K562 (cell line): ENCODE measurements around the gene CMSS1. TPM values are rescaled to one million over a fixed set of nuclear protein-coding genes. Genes with fewer than 3 reads are reported as not detected.
A peak's percentile ranks its signal among the peaks of the same experiment; 100 is the strongest.

ENCODE experiments used
- BDP1 ChIP-seq: IDR thresholded peaks from 3 replicates; pipeline ENCODE4 v1.6.1; 2011; ENCODE audit not compliant: insufficient read length, insufficient read depth
- CBX5 ChIP-seq: IDR thresholded peaks from 2 replicates; pipeline ENCODE4 v1.6.1; 2014; ENCODE audit warnings: low read depth, borderline replicate concordance
- CHD7 ChIP-seq: fragments of 200-600 bp; sonication (generic); IDR thresholded peaks from one replicate; pipeline ENCODE4 v1.6.1; 2012; ENCODE audit warnings: mild to moderate bottlenecking, low read depth, low read length, inconsistent platforms
- DPF2 ChIP-seq: fragments of 450-650 bp; IDR thresholded peaks from 2 replicates; pipeline ENCODE4 v1.6.1; 2016
- MAFF ChIP-seq: IDR thresholded peaks from 2 replicates; pipeline ENCODE4 v1.6.1; 2012; ENCODE audit warnings: low read length, improper control_type of control experiment
- RBBP5 ChIP-seq: fragments of 200-600 bp; sonication (generic); IDR thresholded peaks from 2 replicates; pipeline ENCODE4 v1.6.1; 2012; ENCODE audit warnings: borderline replicate concordance, mild to moderate bottlenecking, low read length, control low read depth, inconsistent platforms; ENCODE audit not compliant: insufficient read depth, poor library complexity, severe bottlenecking
- SMAD4 ChIP-seq: fragments of 250-450 bp; sonication (Bioruptor Pico); conservative IDR thresholded peaks from 2 replicates; pipeline ENCODE4 v1.8.0; 2021; ENCODE audit warnings: inconsistent platforms, mild to moderate bottlenecking, moderate library complexity
- TCF7 ChIP-seq: sonication (generic); IDR thresholded peaks from 2 replicates; pipeline ENCODE4 v1.6.1; 2016; ENCODE audit warnings: antibody characterized with exemption, borderline replicate concordance
- THAP7 ChIP-seq: fragments of 250-450 bp; sonication (Bioruptor Pico); IDR thresholded peaks from 2 replicates; pipeline ENCODE4 v1.5.0; 2021
- USF2 ChIP-seq: sonication (generic); formaldehyde crosslinking; IDR thresholded peaks from 2 replicates; pipeline ENCODE4 v1.5.0; 2020; ENCODE audit warnings: missing genetic modification reagents
- ZNF766 ChIP-seq: fragments of 200-800 bp; sonication (Bioruptor generic); conservative IDR thresholded peaks from 2 replicates; pipeline ENCODE4 v1.6.1; 2016; ENCODE audit warnings: missing genetic modification characterization, missing compliant biosample characterization
- ZNF830 ChIP-seq: fragments of 250-450 bp; sonication (Bioruptor Pico); IDR thresholded peaks from 2 replicates; pipeline ENCODE4 v1.5.0; 2021; ENCODE audit warnings: mild to moderate bottlenecking
- polyA plus RNA-seq, 8 experiments: library from polyadenylated mRNA; depleted of rRNA in 4 of 8; stranded (reverse) in 5 of 8; unstranded in 3 of 8; fragments of >200 nt; fragmentation: Nextera tagmentation in 2 of 8; fragmentation: Illumina TruSeq in 1 of 8; extraction: Ambion mirVana in 2 of 8; extraction: Trizol in 1 of 8; gene quantifications; 2 replicates each; pipeline versions ENCODE4 v1.2.1 to v1.2.3, GENCODE V29; 2011 to 2014; ENCODE audit warnings: inconsistent platforms in 1 of 8, missing spikeins in 1 of 8
- total RNA-seq, 7 experiments: library from RNA; depleted of rRNA in 6 of 7; stranded (reverse); fragments of >200 nt in 6 of 7; fragmentation: Illumina TruSeq in 2 of 7; extraction: Trizol in 2 of 7; gene quantifications; 2 replicates each; pipeline versions ENCODE4 v1.2.1 to v1.2.3, GENCODE V29; 2011 to 2021; ENCODE audit warnings: low replicate concordance in 1 of 7

CMSS1 gene
- total and polyA plus RNA-seq, 9 of the 15 experiments (the other 6 are each of a cell fraction or from before 2014, with no cell fraction given) = 46.9 to 109 (median 72.3) TPM

- TF ChIP-seq ZNF766 (CRISPR knock-in tag) (peak; percentile 100), THAP7 (CRISPR knock-in tag) (no peak; the same call in 1 of the 2 replicates), BDP1 (no peak), MAFF (no peak), TCF7 (no peak), CBX5 (no peak), DPF2 (peak; percentile 63), CHD7 (no peak), SMAD4 (peak; percentile 100), ZNF830 (peak; percentile 99), RBBP5 (no peak), USF2 (CRISPR knock-in tag) (no peak)
Measured at GRCh38 chr3:99776516-99777209, 41.0 kb upstream of the CMSS1 start (continued).
